GM18519 (cell line): ENCODE data around the gene RCOR3.
A peak's percentile ranks its signal among the peaks of the same experiment; 100 is the strongest.
"Not testable (repeated sequence)": the region's sequence is repeated elsewhere in the genome, so short reads cannot be mapped to it uniquely, and the experiment has no call there.

Experiments used
- ATAC-seq: cut with Tn5 transposase; IDR thresholded peaks from one replicate; pipeline ENCODE4 v1.9.1; 2021; ENCODE audit warnings: mild to moderate bottlenecking, moderate library complexity; ENCODE audit not compliant: unreplicated experiment, low FRiP score

Gene RCOR3

GRCh38 chr1:211258756-211259637 lies at the start of gene RCOR3:
Gene RCOR3 (plus strand): TSS chr1:211259366. CDS start chr1:211259561, 195 bp downstream.
- peak; percentile 53 for ATAC-seq

- ATAC-seq = no peak
Observed at GRCh38 chr1:211210052-211210451, 49.1 kb upstream of the RCOR3 start.

- ATAC-seq = no peak
Observed at GRCh38 chr1:211210965-211211364, 48.2 kb upstream of the RCOR3 start.

GRCh38 chr1:211213702-211214101 lies 45.5 kb upstream of the RCOR3 start:
- no peak for ATAC-seq

- no peak for ATAC-seq
Observed at GRCh38 chr1:211215577-211215976, 43.6 kb upstream of the RCOR3 start.

GRCh38 chr1:211217392-211217791 lies 41.8 kb upstream of the RCOR3 start:
- no peak for ATAC-seq

GRCh38 chr1:211222469-211223234 lies 36.5 kb upstream of the RCOR3 start:
- not testable (repeated sequence) for ATAC-seq

GRCh38 chr1:211228573-211229364 lies 30.4 kb upstream of the RCOR3 start:
- not testable (repeated sequence) for ATAC-seq

GRCh38 chr1:211229365-211229759 lies 29.8 kb upstream of the RCOR3 start:
- ATAC-seq = no peak

GRCh38 chr1:211231873-211232272 lies 27.3 kb upstream of the RCOR3 start:
- no peak for ATAC-seq

- ATAC-seq = no peak
Observed at GRCh38 chr1:211236633-211237320, 22.4 kb upstream of the RCOR3 start.

GRCh38 chr1:211237579-211237978 lies 21.6 kb upstream of the RCOR3 start:
- ATAC-seq = no peak

- ATAC-seq = not testable (repeated sequence)
Observed at GRCh38 chr1:211240567-211240966, 18.6 kb upstream of the RCOR3 start.

- no peak for ATAC-seq
Observed at GRCh38 chr1:211241071-211241470, 18.1 kb upstream of the RCOR3 start.

- ATAC-seq = not testable (repeated sequence)
Observed at GRCh38 chr1:211243639-211244038, 15.5 kb upstream of the RCOR3 start.

GRCh38 chr1:211246583-211246982 lies 12.6 kb upstream of the RCOR3 start:
- ATAC-seq = not testable (repeated sequence)

- ATAC-seq = no peak
Observed at GRCh38 chr1:211247921-211248320, 11.2 kb upstream of the RCOR3 start.

- not testable (repeated sequence) for ATAC-seq
Observed at GRCh38 chr1:211249611-211250010, 9.6 kb upstream of the RCOR3 start.

GRCh38 chr1:211257826-211258225 lies 1.3 kb upstream of the RCOR3 start:
- ATAC-seq = no peak

GRCh38 chr1:211258310-211258755 lies 833 bp upstream of the RCOR3 start:
- ATAC-seq = peak; percentile 32
